GM04503 (cell line): ENCODE measurements around the gene DHRS9.
"Not testable (repeated sequence)": the region's sequence is repeated elsewhere in the genome, so short reads cannot be mapped to it uniquely, and the experiment has no call there.

ENCODE experiments used
- DNase-seq: peaks from one replicate; pipeline ENCODE4 v3.0.0-alpha.2; 2012; ENCODE audit warnings: low read depth

The DHRS9 gene

GRCh38 chr2:169136428-169136827, 67.1 kb downstream of the DHRS9 start:
- DNase-seq: not testable (repeated sequence)

- no peak for DNase-seq
Observed at GRCh38 chr2:169136885-169137534, 67.6 kb downstream of the DHRS9 start.

- DNase-seq: no peak
Observed at GRCh38 chr2:169137924-169138323, 68.6 kb downstream of the DHRS9 start.

GRCh38 chr2:169139145-169139544, 69.8 kb downstream of the DHRS9 start:
- no peak for DNase-seq

- DNase-seq: no peak
Observed at GRCh38 chr2:169139993-169140767, 70.8 kb downstream of the DHRS9 start.

- DNase-seq: no peak
Observed at GRCh38 chr2:169141713-169142352, 72.5 kb downstream of the DHRS9 start.

- DNase-seq: no peak
Observed at GRCh38 chr2:169143998-169144397, 74.6 kb downstream of the DHRS9 start.
